A172 (cell line): Measurements from ENCODE around the gene CCDC69. TPM values are rescaled to one million over a fixed set of nuclear protein-coding genes. Genes with fewer than 3 reads are reported as not detected.
"Not testable (repeated sequence)": the region's sequence is repeated elsewhere in the genome, so short reads cannot be mapped to it uniquely, and the experiment has no call there.

ENCODE experiments used
- DNase-seq: peaks from one replicate; pipeline ENCODE4 v3.0.0-alpha.2; 2015; ENCODE audit warnings: low spot score
- total RNA-seq: library from RNA; depleted of rRNA; stranded (reverse); fragments of >200 nt; shearing (Covaris generic); gene quantifications from 2 replicates; pipeline ENCODE4 v1.2.3, GENCODE V29; 2014

CCDC69 gene
- total RNA-seq, 1 experiment from 2014 or later, result 3.3 TPM

DNA sequence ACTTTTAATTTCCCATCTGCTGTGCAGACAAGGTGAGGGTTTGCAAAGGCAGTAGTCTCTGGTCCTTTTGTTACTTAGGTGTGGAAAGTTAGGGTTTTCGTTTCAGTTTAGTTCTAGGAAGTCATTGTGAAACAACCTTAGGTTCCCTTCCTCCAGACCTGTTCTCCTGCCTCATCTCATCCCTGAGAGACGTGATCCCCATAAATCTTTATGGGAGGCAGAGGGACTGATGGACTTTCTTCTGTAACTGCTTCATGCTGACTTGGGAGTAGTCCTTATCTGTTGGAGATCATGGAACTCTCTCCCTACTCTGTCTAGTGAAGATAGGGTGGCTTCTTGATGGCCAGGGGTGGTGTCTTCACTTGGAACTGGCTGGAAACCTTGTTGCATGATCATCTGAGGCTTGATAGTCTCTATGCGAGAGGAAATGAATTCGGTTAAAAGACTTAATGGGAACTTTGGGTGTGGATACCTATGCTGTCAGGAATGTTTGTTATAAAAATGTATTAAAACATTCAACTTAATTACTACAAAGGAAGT is 21.9 kb upstream of the CCDC69 start:
- no peak for DNase-seq

DNA sequence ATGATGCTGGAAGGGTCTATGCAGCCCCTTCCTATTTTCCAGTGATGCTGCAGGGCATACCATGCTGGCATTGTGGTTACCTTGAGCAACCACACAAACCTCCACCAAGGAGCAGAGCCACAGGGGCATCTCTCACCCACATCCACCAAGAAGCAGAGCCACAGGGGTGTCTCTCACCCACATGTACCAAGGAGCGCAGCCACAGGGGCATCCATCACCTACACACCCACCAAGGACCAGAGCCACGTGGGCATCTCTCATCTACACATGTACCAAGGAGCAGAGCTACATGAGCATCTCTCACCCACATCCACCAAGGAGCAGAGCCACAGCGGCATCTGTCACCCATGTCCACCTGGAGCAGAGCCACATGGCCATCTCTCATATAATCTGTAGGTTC is 20.3 kb upstream of the CCDC69 start:
- no peak for DNase-seq

- no peak for DNase-seq
Observed at GRCh38 chr5:151243564-151243963, 19.7 kb upstream of the CCDC69 start.

DNA sequence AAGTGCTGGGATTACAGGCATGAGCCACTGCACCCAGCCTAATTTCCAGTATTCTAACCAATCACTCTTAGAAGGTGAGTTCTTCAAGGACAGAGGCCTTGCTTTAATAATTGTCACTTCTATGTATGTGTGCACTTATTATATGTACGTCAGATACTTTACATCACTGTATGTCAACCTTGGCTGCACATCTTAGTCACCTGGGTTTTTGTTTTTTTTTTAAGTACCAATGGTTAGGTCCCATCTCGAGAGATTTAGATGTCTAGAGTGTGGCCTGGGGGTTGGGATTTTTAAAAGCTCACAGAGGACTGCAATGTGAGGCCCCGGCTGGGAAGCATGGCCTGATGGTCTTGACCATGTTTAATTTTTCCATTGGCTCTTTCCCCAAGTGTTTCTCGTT is 19.2 kb upstream of the CCDC69 start:
- no peak for DNase-seq

- DNase-seq, result no peak
Observed at GRCh38 chr5:151240924-151241635, 17.2 kb upstream of the CCDC69 start.

DNA sequence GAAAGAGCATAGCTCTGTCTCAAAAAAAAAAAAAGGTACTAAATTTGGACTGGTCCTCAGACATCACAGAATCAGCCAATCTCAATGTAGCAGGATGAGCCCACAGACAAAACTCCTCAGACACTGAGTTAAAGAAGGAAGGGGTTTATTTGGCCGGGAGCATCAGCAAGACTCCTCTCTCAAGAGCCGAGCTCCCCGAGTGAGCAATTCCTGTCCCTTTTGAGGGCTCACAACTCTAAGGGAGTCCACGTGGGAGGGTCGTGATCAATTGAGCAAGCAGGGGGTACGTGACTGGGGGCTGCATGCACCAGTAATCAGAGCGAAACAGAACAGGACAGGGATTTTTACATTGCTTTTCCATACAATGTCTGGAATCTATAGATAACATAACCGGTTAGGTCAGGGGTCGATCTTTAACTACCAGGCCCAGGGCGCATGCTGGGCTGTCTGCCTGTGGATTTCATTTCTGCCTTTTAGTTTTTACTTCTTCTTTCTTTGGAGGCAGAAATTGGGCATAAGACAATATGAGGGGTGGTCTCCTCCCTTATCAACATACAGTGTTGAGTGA is 16.5 kb upstream of the CCDC69 start:
- DNase-seq, result not testable (repeated sequence)

DNA sequence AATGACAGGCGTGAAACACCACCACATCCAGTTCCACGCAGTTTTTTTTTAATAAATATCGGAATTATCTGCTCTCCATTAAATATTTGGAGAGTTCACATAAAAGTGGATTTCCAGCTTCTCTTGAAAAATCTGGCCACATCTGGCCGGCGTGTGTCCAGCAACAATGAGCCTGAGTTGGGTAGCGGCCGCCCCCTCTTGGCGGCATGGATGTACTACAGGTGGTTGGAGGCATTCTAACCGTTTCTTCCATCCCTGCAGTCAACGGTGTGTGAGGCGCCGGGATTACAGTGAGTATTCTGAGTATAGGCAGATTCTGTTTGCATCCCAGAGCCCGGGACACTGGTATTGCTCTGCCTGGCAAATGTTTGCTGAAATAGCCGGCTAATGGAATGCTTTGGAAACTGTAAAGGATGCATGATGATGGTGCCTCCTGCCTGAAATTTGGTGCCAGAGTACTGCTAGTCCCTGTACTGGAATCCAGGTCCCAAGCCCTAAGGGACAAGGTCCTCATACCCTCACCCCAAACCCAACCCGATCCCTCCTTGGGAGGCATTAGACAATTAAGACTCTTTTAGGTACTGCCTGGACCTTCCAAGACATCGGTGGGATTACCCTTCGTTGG is 15.5 kb upstream of the CCDC69 start:
- DNase-seq, result peak; percentile 70

DNA sequence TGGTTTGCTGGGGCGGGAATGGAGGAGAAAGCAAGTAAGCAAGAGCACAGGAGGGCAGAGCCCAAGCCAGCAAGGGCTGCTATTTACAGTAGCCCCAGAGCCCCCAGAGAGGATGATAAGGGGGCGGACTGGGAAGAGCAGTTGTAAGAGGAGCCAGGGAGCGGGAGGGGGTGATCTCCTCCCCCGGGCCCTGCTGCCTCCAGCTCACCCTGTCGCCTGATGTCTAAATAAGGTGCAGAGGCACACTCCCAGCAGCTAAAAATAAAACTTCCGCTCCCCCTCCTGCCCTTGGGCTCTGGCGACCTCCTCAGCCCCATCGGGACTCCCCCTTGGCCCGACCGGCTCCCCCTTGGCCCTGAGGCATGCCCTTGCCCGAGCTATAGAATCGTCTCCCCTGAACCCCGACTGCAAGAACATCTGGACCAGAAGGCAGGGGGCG is 14.4 kb upstream of the CCDC69 start:
- DNase-seq, result no peak

GRCh38 chr5:151237685-151238084 is 13.8 kb upstream of the CCDC69 start:
- DNase-seq, result no peak

- DNase-seq, result no peak
Observed at GRCh38 chr5:151236888-151237287, 13.0 kb upstream of the CCDC69 start.

DNA sequence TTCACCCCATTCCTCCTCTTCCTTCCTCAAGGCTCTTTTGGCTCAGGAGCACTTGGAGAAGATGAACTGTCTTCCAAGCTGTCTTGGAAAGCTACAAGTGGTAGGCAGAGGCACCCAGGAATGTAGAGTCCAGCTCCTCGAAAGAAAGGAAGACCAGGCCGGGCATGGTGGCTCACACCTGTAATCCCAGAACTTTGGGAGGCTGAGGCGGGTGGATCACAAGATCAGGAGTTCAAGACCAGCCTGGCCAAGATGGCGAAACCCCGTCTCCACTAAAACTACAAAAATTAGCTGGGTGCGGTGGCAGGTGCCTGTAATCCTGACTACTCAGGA is 11.3 kb upstream of the CCDC69 start:
- DNase-seq, result not testable (repeated sequence)

- DNase-seq, result no peak
Observed at GRCh38 chr5:151234476-151235238, 10.8 kb upstream of the CCDC69 start.

DNA sequence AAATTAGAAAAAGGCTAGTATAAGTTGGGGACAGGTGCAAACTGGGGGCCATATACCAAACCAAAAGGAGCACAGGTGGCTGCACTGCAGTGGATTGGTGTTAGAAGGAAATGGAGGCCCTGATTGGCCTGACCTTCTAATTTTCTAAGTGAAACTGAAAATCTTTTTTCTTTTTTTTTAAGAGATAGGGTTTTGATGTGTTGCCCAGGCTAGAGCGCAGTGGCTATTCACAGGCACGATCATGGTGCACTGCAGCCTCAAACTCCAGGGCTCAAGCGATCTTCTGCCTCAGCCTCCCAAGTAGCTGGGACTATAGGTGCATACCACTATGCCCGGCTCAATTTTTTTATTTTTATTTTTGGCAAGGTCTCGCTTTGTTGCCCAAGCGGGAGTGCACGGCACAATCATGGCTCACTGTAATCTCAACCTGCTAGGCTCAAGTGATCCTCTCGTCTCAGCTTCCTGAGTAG is 9.8 kb upstream of the CCDC69 start:
- DNase-seq, result no peak

DNA sequence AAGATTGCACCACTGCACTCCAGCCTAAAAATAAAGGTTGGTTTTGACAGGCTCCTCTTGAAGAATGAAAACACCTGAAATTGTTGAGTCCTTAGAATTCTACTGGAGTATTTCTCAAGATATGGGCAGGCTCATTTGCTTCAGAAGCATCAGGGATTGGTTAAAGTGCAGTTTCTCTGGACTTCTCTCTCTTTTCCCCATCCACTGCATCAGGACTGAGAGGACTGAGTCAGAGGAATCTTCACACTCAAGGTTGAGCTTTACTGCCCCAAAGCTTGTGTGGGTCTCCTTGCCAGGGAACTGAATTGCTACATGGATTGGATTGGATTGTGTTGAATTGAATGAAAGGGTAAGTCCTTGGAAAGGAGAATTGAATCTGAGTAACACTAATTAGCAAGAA is 7.5 kb upstream of the CCDC69 start:
- no peak for DNase-seq

GRCh38 chr5:151230048-151230680 is 6.3 kb upstream of the CCDC69 start:
- DNase-seq, result peak; percentile 15

GRCh38 chr5:151228986-151229385 is 5.1 kb upstream of the CCDC69 start:
- no peak for DNase-seq

GRCh38 chr5:151227918-151228447 is 4.1 kb upstream of the CCDC69 start:
- DNase-seq, result no peak

DNA sequence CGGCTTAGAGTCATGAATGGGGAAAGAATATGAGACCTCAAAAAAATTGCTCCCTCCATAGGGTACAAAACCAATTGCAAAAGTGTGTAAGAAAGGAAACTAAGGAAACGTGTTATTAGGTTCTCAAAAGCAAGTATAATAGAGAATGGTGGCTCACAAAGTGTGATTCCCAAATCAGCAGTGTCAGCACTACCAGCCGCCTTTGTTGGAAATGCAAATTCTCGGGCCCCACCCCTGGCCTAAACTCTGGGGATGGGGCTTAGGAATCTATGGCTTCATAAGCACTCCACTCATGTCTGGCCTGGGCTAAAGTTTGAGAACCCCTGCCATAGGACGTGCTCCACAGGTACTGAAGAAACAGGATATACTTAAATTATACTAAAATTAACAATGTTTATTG is 1.6 kb upstream of the CCDC69 start:
- DNase-seq, result no peak

DNA sequence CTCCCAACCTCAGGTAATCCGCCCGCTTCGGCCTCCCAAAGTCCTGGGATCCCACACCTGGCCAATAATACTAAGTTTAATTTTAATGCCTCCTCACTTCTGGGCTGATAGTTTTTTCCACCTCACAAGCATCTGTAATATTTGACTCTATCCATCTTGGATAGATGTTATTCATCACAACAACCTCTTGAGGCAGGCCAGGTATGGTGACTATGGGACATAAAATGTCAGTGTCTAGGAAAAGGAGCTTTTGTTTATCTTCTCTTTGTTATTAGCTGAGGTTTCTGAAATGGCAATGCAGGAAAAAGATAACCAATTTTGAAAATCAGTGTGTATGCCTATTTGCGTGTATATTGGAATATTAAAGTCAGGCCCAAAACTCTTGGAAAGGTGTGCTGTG is 1.2 kb upstream of the CCDC69 start:
- no peak for DNase-seq

DNA sequence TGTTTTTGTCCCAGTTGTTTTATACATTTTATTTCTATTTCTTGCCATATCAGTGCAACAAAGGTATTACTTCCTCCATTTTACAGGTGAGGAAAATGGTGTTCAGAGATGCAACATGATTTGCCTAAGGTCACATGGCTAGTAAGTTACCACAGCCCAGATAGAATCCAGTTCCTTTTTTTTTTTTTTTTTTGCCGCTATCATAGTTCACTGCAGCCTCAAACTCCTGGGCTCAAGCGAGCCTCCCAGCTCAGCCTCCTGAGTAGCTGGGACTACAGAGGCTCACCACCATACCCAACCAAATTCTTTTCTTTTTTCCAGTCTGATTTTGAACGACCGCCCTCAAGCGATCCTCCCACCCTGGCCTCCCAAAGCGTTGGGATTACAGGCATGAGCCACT is 480 bp upstream of the CCDC69 start:
- DNase-seq, result no peak

DNA sequence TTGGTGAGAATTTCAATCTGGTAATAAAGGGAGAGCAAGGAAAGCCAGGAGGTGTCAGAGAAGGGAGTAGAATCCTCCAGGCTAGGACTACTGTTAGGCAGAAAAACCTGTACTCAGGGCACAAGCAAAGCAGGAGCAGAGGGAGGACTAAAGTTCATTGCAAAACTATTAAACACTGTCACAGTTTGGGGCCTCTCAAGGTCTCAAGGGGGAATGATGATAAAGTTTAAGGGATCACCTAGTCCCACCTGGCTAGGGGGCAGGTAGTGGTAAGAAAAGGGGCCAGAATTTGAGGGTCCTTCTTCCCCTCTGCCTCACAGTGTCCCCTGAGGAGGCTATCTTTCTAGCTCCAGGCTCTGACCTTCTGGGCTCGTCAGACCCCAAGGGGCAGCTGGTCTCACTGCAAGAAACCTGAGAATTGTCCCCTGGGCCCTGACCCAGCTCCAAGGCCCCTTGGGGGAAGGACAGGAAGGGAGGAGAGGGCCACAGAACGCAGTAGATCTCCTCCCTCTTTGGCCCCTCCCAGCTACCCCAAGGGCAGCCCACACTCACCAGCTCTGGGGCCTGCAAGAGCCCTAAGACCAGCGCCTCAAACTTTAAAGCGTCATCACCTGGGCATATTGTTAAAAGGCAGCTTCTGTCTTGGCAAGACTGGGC is 974 bp downstream of the CCDC69 start:
- DNase-seq, result no peak
